ENCODE measurements around the gene SOCS7.

SOCS7 gene

DNA sequence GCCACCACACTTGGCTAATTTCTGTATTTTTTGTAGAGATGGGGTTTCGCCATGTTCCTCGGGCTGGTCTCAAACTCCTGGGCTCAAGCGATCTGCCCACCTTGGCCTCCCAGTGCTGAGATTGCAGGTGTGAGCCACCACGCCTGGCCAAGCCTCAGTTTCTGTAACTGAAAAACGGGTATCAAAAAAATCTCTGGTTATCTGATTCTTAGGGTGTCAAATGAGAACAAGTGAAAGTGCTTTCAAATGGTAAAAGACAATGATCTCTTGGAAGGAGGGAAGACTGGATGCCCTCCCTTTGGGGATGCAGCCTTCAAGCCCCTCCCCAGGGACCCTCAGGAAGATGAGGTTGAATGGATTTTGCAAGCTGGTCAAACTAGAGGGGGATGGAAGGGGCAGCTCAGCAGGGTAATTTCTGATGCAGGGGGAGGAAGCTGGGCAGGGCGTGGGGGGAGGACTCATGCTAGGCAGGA, 98.9 kb downstream of the SOCS7 start:
- ATAC-seq (no peak), DNase-seq (ENCODE audit: low spot score in 2 of 2) (no peak)
- Mint-ChIP-seq H3K4me1 (peaks cover 21% of the 10 kb centered on the region), H3K9me3 (no peaks in the 10 kb centered on the region), H3K4me3 (no peak overlapping the region), H3K27ac (no peak overlapping the region), H3K36me3 (no peaks in the 10 kb centered on the region)

DNA sequence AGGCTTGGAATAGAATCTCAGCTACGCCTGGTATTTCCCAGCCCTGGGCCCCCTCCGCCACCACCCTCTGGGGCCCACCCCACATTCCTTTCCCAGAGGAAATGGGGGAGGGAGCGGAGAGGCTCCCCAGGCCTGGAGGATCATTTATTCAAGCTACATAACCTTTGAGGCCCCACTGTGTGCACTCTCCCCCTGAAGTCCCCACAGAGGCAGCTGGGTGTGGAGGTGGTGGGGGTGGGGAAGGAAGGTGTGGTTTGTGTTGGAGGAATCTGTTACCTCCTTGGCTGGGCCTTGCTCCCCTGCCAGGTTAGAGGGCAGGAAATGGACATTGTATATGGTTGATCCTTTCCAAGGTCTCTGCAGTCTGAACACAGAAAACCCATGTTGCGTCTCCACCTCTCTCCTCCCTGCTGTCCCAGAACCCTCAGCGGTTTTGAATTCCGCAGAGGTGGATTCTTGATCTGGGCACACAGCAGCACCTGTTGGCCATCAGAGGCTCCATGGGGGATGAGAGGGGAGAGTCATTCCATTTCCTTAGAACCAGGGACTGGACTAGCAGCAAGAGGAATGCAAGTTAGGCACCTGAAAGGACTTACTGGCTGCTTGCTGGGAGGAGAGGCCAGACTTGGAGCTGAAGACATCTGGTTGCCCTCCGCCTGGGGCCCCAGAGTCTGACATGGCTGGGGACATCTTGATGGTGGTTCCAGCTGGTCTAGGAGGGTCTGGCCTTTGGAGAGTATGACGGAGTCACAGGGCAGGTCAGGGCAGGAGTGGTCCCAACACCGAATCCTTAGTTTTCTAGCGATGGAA, 99.6 kb downstream of the SOCS7 start:
- Mint-ChIP-seq H3K9me3 (no peaks in the 10 kb centered on the region), H3K27ac (no peak overlapping the region), H3K4me3 (no peak overlapping the region), H3K36me3 (no peaks in the 10 kb centered on the region), H3K4me1 (peaks cover 21% of the 10 kb centered on the region)
- DNase-seq (ENCODE audit: low spot score in 2 of 2) (no peak), ATAC-seq (no peak)

DNA sequence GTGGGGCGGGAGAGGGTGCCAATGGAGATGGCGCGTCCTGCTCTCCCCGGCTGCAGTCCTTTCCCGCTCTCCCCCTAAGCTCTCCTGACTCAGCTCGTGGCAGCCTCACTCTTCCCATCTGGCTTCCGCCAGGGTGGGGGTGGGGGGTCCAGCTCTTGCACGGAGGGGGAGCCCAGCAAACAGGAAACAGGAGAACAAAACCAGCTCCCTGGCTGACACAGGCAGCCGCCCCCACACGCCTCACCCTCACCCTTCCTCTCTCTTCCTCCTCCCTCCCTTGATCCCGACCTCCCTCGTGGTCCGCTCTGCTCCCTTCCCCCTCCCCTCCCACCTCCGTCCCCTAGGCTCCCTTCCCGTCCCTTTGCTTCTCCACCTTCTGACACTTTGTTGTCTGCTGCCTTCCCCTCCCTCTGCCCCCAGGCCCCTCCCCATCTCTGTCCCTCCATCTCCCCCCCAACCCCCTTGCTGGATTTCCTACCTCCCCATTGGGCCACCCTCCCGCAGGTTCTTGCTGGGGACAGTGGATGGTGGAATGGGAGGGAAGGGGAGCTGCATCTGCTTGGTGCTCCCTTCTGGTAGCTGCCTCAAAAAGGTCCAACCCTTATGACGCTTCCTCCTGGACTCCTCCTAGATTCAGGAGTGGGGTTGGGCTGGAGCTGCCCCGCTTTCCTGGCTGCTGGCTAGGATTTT, 100.3 kb downstream of the SOCS7 start:
- H3K27ac Mint-ChIP-seq = no peak overlapping the region
- ATAC-seq (no peak), DNase-seq (ENCODE audit: low spot score in 2 of 2) (no peak)
- no peak overlapping the region for H3K4me3 Mint-ChIP-seq
- no peaks in the 10 kb centered on the region for H3K9me3 Mint-ChIP-seq
- H3K4me1 Mint-ChIP-seq = peaks cover 21% of the 10 kb centered on the region
- H3K36me3 Mint-ChIP-seq = no peaks in the 10 kb centered on the region

DNA sequence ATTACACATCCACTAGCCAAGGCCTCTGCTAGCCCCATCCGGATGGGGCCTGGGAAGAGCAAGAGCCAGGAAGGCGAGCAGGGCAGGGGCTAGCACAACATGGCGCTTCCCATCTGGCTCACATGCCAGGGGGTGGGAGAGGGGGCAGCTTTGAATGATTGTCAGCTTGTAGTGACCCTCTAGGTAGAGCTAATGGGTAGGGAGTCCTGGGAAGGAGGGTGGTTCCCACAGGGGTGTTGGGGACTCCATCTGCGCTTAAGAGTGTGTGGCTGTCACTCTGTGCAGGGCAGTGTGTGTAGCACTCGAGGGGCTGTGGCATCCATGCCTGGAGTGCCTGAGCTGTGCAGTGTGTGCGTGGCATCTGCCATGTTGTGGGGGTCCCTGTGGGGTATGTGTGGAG, 101.1 kb downstream of the SOCS7 start:
- no peaks in the 10 kb centered on the region for H3K9me3 Mint-ChIP-seq
- no peak for ATAC-seq
- H3K36me3 Mint-ChIP-seq = no peaks in the 10 kb centered on the region

DNA sequence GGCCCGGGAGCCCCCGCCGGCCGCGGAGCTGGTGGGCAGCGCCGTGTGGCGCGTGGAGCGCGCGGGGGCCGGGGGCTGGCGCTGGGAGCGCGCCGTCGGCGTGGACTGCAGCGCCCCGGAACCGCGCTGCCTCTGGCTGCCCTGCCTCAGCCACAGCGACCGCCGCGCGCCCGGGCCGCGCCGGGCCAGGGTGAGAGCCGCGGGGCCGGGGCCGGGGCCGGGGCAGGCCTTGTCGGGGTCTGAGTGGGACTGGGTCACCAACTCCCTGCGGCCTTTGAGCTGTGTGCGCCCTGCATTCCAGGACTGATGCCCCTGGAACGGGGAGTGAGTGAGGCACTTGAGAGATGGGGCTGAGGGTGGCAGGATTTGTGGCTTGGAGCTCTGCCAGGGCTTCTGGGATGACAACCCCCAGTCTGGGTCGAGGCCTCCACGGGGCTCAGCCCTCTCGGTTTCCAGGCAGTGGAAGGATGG, 102.3 kb downstream of the SOCS7 start:
- H3K4me1 Mint-ChIP-seq = peaks cover 21% of the 10 kb centered on the region
- H3K36me3 Mint-ChIP-seq = no peaks in the 10 kb centered on the region
- H3K4me3 Mint-ChIP-seq = no peak overlapping the region
- DNase-seq (ENCODE audit: low spot score in 2 of 2) (no peak), ATAC-seq (peak; percentile 3)
- no peaks in the 10 kb centered on the region for H3K9me3 Mint-ChIP-seq
- no peak overlapping the region for H3K27ac Mint-ChIP-seq

More for the DNA sequence above, 101.1 kb downstream of the SOCS7 start:
- DNase-seq (ENCODE audit: low spot score in 2 of 2) = no peak
- Mint-ChIP-seq H3K27ac (no peak overlapping the region), H3K4me3 (peak overlapping the region; percentile 43), H3K4me1 (peaks cover 21% of the 10 kb centered on the region)

DNA sequence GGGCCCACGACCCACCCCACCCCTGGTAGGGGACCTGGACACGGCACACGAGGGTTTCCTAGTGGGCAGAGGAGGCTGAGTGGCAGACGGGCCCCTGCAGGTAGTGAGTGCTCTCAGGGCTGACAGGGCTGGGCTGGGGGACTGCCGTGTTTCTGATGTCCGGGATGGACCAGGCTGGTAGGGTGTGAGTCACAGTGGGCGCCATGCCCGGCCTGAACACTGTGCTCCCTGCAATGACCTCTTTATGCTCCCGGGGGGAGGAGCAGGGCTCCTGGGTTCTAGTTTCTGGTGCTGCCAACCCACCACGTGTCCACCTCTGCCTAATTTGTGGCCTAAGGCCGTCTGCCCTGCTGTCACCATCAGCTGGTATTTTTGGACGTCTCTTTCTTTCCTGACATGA, 102.9 kb downstream of the SOCS7 start:
- Mint-ChIP-seq H3K4me3 (no peak overlapping the region), H3K27ac (no peak overlapping the region), H3K4me1 (peaks cover 21% of the 10 kb centered on the region), H3K36me3 (no peaks in the 10 kb centered on the region), H3K9me3 (no peaks in the 10 kb centered on the region)
- ATAC-seq (no peak), DNase-seq (ENCODE audit: low spot score in 2 of 2) (no peak)

Data from stimulated activated effector memory CD8-positive, alpha-beta T cell treated with anti-CD3 and anti-CD28 coated beads, Interleukin-12 subunit alpha, Interleukin-12 subunit beta, amount 100 ng/mL, for 72 hours (primary cell).